ENCODE measurements around the gene CPNE5. TPM values are rescaled to one million over a fixed set of nuclear protein-coding genes. Genes with fewer than 3 reads are reported as not detected.

CPNE5 gene
- total RNA-seq, result 1.3 TPM

DNA sequence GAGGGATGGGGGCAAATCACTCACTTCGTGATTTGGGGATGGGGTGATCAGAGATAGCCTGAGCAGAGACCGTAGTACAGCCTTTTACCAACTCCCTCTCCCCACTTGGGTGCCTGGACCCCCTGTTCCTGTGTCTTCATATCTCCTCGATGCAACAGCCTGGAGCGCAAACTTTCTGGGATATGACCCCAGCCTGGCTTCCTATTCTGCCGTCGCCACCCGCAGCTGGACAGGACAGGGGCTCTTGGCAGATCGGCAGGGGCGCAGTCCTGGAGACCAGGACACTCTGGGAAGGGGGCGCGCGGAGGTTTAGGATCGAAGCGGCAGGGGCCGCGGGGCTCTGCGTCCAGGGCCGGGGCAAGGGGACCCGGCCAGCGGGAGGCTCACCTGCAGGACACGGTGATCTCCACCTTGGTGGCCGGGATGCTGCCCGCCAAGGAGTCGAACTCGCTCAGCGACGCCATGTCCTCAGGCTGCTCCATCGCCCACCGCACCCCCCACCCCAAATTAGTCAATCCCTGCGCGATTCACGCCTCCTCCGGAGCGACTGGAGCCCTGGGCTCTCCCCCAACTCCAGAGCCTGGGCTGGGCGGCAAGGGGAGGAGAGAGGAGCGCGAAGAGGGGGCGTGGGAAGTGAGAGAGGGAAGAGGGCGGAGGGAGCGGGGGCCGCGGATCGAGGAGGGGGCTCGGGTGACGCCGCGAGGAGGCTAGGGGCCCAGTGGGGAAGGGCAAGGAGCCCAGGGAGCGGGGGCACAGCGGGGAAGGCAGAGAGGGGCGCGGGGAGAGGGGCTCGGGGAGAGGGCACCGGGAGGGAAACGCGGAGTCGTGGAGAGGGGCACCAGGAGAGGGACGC is at the start of gene CPNE5:
CPNE5 (minus strand) TSS at position 549 of the 853 bp plus-strand sequence; CDS start at position 482, 67 bp downstream.
- no peak for DNase-seq (ENCODE audit: low spot score in 2 of 2)
- H3K4me1 ChIP-seq, result peaks cover 5 to 22% of the 10 kb centered on the region in 2 donors
- no peaks in the 10 kb centered on the region for H3K9me3 ChIP-seq
- intact Hi-C loops (cut with DNase I), result no loop called here
- H3K27me3 ChIP-seq, result no peaks in the 10 kb centered on the region
- no peak for TF ChIP-seq CTCF (IDR thresholded peaks at IDR 0.05)
- H3K36me3 ChIP-seq, result no peaks in the 10 kb centered on the region
- peak within 1 kb of the TSS; percentile 59 to 79 for H3K4me3 ChIP-seq
- no peak within 1 kb of the TSS for H3K27ac ChIP-seq

GRCh38 chr6:36888115-36888643 is 48.9 kb upstream of the CPNE5 start:
- no peaks in the 10 kb centered on the region for H3K9me3 ChIP-seq
- no peak overlapping the region for H3K4me3 ChIP-seq
- DNase-seq (ENCODE audit: low spot score in 2 of 2), result no peak
- H3K4me1 ChIP-seq, result peaks cover 0 to 14% of the 10 kb centered on the region in 2 donors
- H3K27me3 ChIP-seq, result no peaks in the 10 kb centered on the region
- H3K27ac ChIP-seq, result no peak overlapping the region
- intact Hi-C loops (cut with DNase I), result no loop called here
- H3K36me3 ChIP-seq, result peaks cover 0 to 10% of the 10 kb centered on the region in 2 donors
- no peak for TF ChIP-seq CTCF (IDR thresholded peaks at IDR 0.05)

DNA sequence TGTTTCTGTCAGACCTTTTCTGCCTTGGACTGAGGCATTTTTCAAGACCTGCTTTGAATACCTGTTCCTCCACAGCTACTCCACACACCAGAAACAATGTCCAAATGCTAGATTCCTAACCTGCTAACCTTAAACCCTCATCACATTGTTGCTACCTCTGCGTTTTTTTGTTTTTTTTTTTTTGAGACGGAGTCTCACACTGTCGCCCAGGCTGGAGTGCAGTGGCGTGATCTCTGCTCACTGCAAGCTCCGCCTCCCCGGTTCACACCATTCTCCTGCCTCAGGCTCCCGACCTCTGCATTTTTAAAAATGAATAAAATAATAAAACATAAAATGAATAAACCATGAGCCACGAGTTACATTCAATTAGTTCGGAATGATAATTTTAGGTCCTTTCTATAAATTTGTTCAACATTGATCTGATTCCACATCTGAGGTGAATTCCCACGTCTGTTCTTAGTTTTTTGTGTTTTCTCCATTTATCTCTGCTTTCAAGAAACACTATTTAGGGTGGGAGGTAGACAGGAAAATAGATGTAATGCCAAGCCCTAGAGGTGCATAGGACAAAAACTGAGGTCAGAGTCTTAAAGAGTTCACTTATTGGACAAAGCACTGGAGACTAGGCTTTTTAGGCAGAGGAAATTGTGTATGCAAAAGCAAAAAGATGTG is 47.8 kb upstream of the CPNE5 start:
- intact Hi-C loops (cut with DNase I), result no loop called here
- H3K27me3 ChIP-seq, result no peaks in the 10 kb centered on the region
- no peak for DNase-seq (ENCODE audit: low spot score in 2 of 2)

GRCh38 chr6:36885461-36886401 is 46.5 kb upstream of the CPNE5 start, which contains the start of gene C6orf89:
C6orf89 (plus strand) TSS chr6:36885952; CDS start chr6:36899445, 13,493 bp downstream.
- Histone ChIP-seq H3K4me3 (peak within 1 kb of the TSS; percentile 85 to 90), H3K27me3 (no peaks in the 10 kb centered on the region), H3K9me3 (no peaks in the 10 kb centered on the region), H3K4me1 (peaks cover 0 to 14% of the 10 kb centered on the region in 2 donors), H3K27ac (peak within 1 kb of the TSS; percentile 89 to 91), H3K36me3 (no peaks in the 10 kb centered on the region)
- intact Hi-C loops (cut with DNase I), result loop anchor here (1.0 kb wide), 4 partner anchors 10 to 325 kb away; partner anchors contain the start of gene MTCH1
- DNase-seq (ENCODE audit: low spot score in 2 of 2), result peak; percentile 93 to 99
- TF ChIP-seq CTCF (IDR thresholded peaks at IDR 0.05), result peak; percentile 76 to 93 (median 84)

More for the DNA sequence above, 47.8 kb upstream of the CPNE5 start:
- H3K36me3 ChIP-seq, result peaks cover 0 to 2% of the 10 kb centered on the region in 2 donors
- H3K4me3 ChIP-seq, result peak overlapping the region; percentile 85 to 90
- peaks cover 0 to 14% of the 10 kb centered on the region in 2 donors for H3K4me1 ChIP-seq
- H3K9me3 ChIP-seq, result no peaks in the 10 kb centered on the region
- H3K27ac ChIP-seq, result peak overlapping the region; percentile 89 to 91
- no peak for TF ChIP-seq CTCF (IDR thresholded peaks at IDR 0.05)

DNA sequence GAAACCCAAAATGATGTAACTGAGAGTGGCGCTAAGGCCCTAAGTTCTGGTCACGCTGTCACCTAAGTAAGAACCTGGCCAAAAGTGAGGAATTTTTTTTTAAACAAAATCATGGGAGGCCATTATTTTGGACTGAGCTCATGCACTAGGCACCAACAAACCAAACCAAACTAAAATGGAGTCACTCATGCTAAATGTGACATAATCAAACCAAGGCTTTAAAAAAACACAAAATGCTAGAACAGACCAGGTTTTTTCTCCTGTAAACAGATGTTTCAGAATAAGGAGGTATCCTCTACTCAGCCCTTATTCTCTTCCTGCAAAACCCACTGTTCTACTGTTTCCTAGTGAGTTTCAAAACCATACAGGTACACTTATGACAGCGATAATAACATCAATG is 45.4 kb upstream of the CPNE5 start:
- TF ChIP-seq CTCF (IDR thresholded peaks at IDR 0.05), result no peak
- DNase-seq (ENCODE audit: low spot score in 2 of 2), result no peak
- H3K4me1 ChIP-seq, result peaks cover 0 to 14% of the 10 kb centered on the region in 2 donors
- intact Hi-C loops (cut with DNase I), result loop anchor here (1.0 kb wide), 4 partner anchors 9 to 326 kb away; partner anchors contain the start of gene MTCH1
- H3K4me3 ChIP-seq, result no peak overlapping the region
- H3K27me3 ChIP-seq, result no peaks in the 10 kb centered on the region
- no peaks in the 10 kb centered on the region for H3K9me3 ChIP-seq
- no peak overlapping the region for H3K27ac ChIP-seq
- H3K36me3 ChIP-seq, result no peaks in the 10 kb centered on the region

Data from ascending aorta (tissue), 2 donors.